Right ventricle myocardium inferior (tissue), 1 donor: ENCODE measurements around the gene FYCO1. TPM values are rescaled to one million over a fixed set of nuclear protein-coding genes. Genes with fewer than 3 reads are reported as not detected.

Experiments used
- ATAC-seq: fragments of 200-7000 bp; cut with Tn5 transposase; one replicate; pipeline ENCODE4 v1.9.1; 2020; ENCODE audit warnings: mild to moderate bottlenecking, moderate library complexity
- DNase-seq: peaks from one replicate; pipeline ENCODE4 v3.0.0; 2021; ENCODE audit errors: missing footprints
- intact Hi-C: fragments of 100-400 bp; cut with DNase I; formaldehyde crosslinking; loops from one replicate; pipeline ENCODE4 v1.11.0; 2022
- total RNA-seq: library from RNA; stranded (reverse); fragmentation: NEBNext Ultra II Directional; extraction: Animal tissue kit (Norgen Biotek cat#: 25700); gene quantifications from one replicate; pipeline ENCODE4 v1.2.1, GENCODE V29; 2021
- donor health status: DM: no; HTN: yes; CAD: no; lungs with severe emphysema.

FYCO1 gene
- total RNA-seq, 1 donor from 2014 or later: 107 TPM

DNA sequence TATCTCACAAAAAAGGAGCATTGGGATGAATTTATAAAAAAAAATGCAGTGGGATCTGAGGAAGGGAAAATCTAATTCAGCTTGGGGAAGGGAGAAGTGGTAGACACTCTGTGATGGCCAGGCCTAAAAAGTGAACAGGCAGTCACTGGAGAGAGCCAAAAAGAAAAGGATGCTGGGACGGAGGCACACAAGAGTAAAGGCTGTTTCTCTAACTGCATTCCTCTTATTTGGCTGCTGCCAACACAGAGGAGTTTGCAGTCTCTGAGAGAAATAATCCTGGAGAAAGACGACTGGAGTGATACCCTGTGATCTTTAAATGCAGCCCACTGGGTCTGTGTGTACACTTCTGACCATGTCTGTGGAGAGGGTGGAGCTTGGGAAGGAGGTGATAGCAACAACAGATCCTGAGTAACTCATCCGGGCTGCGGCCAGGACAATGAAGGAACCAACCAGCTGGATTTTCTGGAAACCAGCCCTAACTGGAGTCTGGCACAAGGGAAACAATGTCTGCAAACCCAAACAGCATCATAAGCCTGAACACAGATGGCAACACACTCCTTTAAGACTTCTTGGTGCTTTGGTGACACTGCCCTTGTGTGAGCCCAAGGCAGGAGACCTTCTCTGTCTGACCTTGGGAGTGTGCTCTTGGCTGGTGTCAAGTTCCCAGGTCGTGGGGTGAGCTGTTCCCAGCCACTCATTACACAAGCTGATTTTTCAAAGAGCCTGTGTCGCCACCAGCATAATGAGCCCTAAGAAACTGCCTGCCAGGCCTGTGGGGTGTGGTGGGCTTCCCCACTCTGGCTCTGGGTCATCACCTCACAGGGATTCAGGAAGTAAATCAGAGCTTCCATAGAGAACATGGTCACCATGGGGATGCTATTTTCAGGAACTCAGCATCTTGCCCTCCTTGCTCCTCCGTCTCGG, 8.0 kb downstream of the FYCO1 start:
- DNase-seq (no peak), ATAC-seq (peak; percentile 20)
- intact Hi-C loops: loop anchor here (5.0 kb wide), 1 partner anchor 45 kb away; the partner anchor contains the start of gene CXCR6

GRCh38 chr3:45986303-45986982, 9.2 kb downstream of the FYCO1 start:
- ATAC-seq (peak; percentile 73), DNase-seq (no peak)
- intact Hi-C loops: loop anchor here (5.0 kb wide), 1 partner anchor 44 kb away; the partner anchor contains the start of gene CXCR6

- intact Hi-C loops: loop anchor here (5.0 kb wide), 1 partner anchor 43 kb away; the partner anchor contains the start of gene CXCR6
- DNase-seq (no peak), ATAC-seq (peak; percentile 43)
Measured at GRCh38 chr3:45985532-45986302, 9.9 kb downstream of the FYCO1 start.

DNA sequence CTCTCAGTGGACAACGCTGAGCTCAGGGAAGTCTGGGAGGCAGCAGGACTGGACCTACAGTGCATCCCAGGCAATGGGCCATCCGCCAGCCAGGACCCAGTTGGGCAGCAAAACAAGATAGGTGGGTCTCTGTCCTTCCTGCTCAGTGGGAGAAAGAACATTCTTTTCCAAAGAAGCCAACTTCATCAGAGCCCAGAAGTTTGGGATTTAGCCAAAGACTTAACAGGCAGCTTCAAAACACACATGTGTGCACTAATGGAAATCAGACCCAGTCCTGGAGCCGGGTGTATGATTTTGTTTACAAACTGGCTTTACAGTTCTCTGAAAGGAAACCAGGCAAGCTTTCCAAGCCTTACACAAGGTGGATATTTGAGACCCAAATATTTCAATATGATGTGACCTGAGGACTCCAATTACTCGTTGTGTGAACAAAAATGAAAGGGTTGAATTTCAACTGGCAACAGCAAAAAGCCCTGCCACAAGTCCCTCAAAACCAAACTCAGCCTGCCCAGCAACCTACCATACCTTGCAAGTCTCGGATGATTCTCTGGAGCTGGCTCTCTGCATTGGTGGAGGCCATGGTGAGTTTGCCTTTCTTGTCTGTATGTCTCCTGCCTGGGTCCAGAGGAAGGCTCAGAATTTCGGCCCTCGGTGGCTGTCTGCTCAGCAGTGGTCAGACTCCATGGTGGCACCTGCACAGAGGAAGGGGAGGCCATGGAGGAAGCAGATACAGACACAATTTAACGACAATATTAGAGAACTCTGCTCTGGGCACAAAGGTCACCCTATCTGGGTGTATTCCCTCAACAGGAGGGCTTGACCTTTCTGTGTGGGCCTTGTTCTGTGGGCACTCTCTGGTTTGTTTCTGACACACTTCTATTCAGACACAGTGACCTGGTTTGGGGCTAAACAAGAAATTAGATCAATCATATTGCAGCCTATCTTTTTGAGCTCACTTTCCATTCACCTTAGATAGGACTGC, 11.0 kb downstream of the FYCO1 start:
- intact Hi-C loops: loop anchor here (5.0 kb wide), 1 partner anchor 42 kb away; the partner anchor contains the start of gene CXCR6
- DNase-seq (no peak), ATAC-seq (peak; percentile 22)

- intact Hi-C loops: no loop called here
- DNase-seq (no peak), ATAC-seq (peak; percentile 11)
Measured at GRCh38 chr3:45983770-45984169, 11.9 kb downstream of the FYCO1 start.

DNA sequence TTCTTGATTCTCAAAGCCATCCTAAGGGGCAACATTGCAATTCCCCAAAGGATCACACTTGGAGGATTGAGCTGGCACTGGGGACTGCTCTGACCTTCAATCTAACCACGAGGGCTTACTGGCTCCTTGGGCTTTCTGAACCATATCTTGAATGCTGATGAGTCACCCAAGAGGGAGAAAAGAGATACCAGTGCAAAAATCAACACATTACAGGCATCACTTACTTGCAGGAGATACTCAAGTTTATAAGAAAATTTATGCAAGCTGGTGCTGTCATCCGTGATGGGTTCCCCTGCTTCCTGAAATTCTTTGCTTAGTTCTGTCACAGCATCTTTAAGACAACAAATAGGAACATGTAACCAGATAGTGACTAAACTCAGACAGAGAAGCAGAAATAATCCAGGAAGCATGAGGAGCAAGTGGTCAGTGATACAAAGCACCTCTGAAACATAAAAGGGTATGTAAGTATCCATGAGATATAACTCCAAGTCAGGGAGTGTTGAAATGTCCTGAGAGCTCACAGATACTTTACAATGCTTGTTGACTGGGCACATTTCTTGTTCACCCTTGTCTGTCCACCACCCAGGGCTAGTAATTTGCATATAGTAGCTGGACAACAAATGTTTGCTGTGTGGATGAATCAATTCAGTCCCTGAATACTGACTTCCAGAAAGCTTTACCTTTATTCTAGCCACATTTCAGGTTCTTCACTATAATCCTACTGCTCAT, 14.1 kb downstream of the FYCO1 start:
- intact Hi-C loops: no loop called here
- ATAC-seq (no peak), DNase-seq (no peak)

- DNase-seq: no peak
- intact Hi-C loops: no loop called here
- no peak for ATAC-seq
Measured at GRCh38 chr3:45980819-45981218, 14.8 kb downstream of the FYCO1 start.

DNA sequence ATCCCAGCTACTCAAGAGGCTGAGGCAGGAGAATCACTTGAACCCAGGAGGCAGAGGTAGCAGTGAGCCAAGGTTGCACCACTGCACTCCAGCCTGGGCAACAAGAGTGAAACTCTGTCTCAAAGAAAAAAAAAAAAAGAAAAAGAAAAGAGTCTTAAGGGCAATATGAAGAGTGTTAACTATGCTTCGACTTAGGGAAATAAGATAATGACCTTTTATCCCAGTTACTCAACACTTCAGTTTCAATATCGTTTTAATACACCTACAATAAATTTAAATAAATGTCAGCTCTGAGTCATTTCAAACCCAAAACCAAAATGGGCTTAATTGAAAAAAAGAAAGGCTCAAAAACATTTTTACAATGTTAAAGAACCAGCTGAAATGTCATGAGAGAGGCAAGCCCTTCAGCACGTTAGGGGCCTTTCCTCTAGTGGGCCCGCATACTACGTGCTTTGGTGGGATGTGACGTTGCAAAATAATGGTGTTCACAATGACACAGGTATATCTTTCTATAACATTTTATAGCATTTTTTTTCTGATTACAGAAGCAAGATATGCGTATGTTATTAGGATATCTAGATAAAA, 15.3 kb downstream of the FYCO1 start:
- no peak for DNase-seq
- no peak for ATAC-seq
- intact Hi-C loops: no loop called here

GRCh38 chr3:45979378-45979777, 16.2 kb downstream of the FYCO1 start:
- intact Hi-C loops: no loop called here
- ATAC-seq (no peak), DNase-seq (no peak)

DNA sequence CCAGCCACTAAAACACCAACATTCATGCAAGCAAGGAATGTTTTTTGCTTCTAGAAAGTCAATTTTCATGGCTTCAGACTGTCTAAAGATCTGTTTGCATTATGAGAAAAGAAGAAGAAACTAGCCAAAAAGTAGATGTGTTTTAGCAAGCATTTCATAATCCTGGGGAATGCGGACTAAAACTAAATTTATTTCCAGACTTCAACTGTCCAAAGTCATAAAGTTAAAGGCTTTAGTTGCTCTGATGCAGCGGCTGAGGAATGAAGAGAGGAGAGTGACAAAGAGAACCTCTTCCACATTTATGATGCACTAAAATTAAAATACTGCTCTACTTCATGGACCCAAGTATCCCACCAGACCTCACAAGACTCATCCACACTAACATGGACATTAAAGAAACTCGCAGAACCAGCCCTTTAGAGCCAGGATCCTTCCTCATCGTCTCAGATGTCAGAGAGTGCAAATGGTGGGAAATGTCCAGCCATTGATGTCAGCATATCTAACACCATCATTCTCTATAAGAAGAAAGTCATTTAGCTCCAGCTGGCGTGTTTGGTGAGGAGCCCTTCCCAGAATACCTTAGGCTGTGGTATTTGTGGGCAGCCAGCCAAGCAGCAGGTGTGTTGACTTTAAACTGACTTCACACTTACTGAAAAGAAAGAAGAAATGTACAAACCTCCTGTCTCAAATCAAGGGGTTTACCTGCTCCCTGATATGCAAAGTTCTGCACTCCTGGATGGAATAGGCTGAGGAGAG, 17.4 kb downstream of the FYCO1 start:
- DNase-seq (no peak), ATAC-seq (no peak)
- intact Hi-C loops: no loop called here

GRCh38 chr3:45976191-45977091, 19.2 kb downstream of the FYCO1 start:
- no peak for ATAC-seq
- no peak for DNase-seq
- intact Hi-C loops: no loop called here

GRCh38 chr3:45975686-45976085, 19.9 kb downstream of the FYCO1 start:
- DNase-seq: no peak
- ATAC-seq: no peak
- intact Hi-C loops: no loop called here

DNA sequence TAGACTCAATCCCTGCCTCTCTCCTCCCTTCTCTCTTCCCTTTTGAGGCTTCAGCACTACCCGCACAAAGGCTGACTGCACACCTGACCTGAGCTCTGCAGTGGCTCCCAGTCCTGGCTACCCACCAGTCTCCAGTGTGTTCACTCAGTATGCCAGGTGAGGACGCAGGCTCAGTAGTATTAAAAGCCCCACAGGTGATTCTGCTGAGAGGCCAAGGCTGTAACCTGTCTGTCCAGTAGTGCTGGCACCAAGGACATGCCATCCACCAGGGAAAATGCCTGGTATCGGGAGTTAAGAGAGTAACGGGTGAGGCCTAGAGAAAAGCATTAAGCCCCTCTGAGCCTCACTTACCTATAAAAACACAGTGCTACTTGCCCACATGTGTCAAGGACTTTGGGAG, 20.9 kb downstream of the FYCO1 start:
- intact Hi-C loops: no loop called here
- DNase-seq (no peak), ATAC-seq (no peak)

DNA sequence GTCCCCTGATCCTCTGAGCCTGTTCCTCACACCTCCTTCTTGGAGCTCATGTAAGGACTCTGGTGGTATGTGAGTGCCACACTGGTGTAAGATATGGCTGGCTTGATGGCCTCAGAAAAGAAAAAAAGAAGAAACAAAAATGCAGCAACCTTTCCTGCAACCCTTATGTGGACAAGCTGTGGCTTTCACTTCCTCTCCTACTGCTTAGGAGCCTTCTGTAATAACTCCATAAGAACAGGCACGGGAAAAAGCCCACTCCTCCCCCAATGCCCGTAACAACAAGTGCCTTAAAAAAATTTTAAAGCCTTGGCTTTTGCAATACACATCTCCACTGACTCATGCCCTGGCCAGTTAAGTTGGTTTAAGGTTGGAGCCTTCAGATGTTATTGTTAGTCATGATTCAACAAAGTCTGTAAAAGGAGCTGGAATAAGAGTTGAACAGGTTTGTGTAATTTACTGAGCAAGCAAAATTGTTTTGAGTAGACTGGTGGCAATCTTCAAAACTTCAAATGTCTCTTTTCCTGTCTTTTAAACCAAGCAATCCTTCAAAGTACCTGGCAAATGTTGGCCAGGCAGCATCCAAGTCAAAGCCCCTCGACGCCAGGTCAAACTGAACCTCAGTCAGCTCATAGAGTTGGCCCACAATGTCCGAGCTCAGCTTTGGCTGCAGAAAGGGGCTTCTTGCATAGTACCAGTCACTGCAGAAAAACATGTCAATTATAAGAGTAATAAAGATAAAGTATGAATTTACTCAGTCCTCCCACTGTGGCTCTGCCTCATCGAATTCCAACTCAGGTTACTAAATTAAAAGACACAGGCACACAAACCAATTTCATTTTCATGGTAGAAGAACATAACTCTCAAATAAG, 22.9 kb downstream of the FYCO1 start:
- peak; percentile 22 for ATAC-seq
- DNase-seq: no peak
- intact Hi-C loops: no loop called here
